Liver (tissue), 9 donors: ENCODE measurements around the gene ANKRD60. TPM values are rescaled to one million over a fixed set of nuclear protein-coding genes. Genes with fewer than 3 reads are reported as not detected.

ENCODE experiments used
- DNase-seq: peaks from one replicate; pipeline ENCODE4 v3.0.0-alpha.2; 2017; ENCODE audit warnings: low spot score
- H3K27ac ChIP-seq, 2 donors: one replicate each; pipeline ENCODE4 v1.7.0; 2013; ENCODE audit warnings: inconsistent platforms in 2 of 2, low read length in 2 of 2, control low read depth in 1 of 2, low read depth in 1 of 2, mild to moderate bottlenecking in 1 of 2
- H3K27me3 ChIP-seq, 4 donors: one replicate each; pipeline versions ENCODE4 v1.6.1 to v1.7.0; 2013; ENCODE audit warnings: low read length in 3 of 4, inconsistent platforms in 1 of 4, mild to moderate bottlenecking in 1 of 4, moderate library complexity in 1 of 4; ENCODE audit not compliant: control insufficient read depth in 4 of 4, insufficient read depth in 4 of 4
- H3K36me3 ChIP-seq, 4 donors: one replicate each; pipeline versions ENCODE4 v1.6.1 to v1.7.0; 2013; ENCODE audit warnings: low read length in 3 of 4, mild to moderate bottlenecking in 3 of 4, low read depth in 1 of 4, moderate library complexity in 1 of 4; ENCODE audit not compliant: control insufficient read depth in 4 of 4, insufficient read depth in 3 of 4
- H3K4me1 ChIP-seq, 4 donors: one replicate each; pipeline versions ENCODE4 v1.6.1 to v1.7.0; 2013; ENCODE audit warnings: low read length in 3 of 4, mild to moderate bottlenecking in 3 of 4, moderate library complexity in 1 of 4; ENCODE audit not compliant: control insufficient read depth in 4 of 4, insufficient read depth in 4 of 4
- H3K4me3 ChIP-seq, 3 donors: one replicate each; pipeline versions ENCODE4 v1.6.1 to v1.7.0; 2013; ENCODE audit warnings: low read length in 3 of 3, control low read depth in 1 of 3, low read depth in 1 of 3, mild to moderate bottlenecking in 1 of 3
- H3K9ac ChIP-seq, 2 donors: one replicate each; pipeline ENCODE4 v1.7.0; 2013; ENCODE audit warnings: low read length in 2 of 2, mild to moderate bottlenecking in 2 of 2, moderate library complexity in 2 of 2, control low read depth in 1 of 2, low read depth in 1 of 2
- H3K9me3 ChIP-seq, 4 donors: one replicate each; pipeline versions ENCODE4 v1.6.1 to v1.7.0; 2013; ENCODE audit warnings: low read length in 3 of 4; ENCODE audit not compliant: control insufficient read depth in 4 of 4
- ATF3 ChIP-seq: IDR thresholded peaks from 2 replicates; pipeline ENCODE4 v1.6.1; 2016; ENCODE audit warnings: antibody characterized with exemption
- FOXA2 ChIP-seq: IDR thresholded peaks from 2 replicates; pipeline ENCODE4 v1.6.1; 2016; ENCODE audit warnings: antibody characterized with exemption
- HNF4A ChIP-seq, 2 donors: conservative IDR thresholded peaks; 2 replicates each; pipeline ENCODE4 v1.6.1; 2016; ENCODE audit warnings: antibody characterized with exemption in 2 of 2, mild to moderate bottlenecking in 2 of 2
- JUND ChIP-seq, 2 donors: IDR thresholded peaks; 2 replicates each; pipeline ENCODE4 v1.6.1; 2016; ENCODE audit warnings: antibody characterized with exemption in 2 of 2
- NR2F2 ChIP-seq: IDR thresholded peaks from 2 replicates; pipeline ENCODE4 v1.6.1; 2016; ENCODE audit warnings: antibody characterized with exemption
- RAD21 ChIP-seq, 2 donors: IDR thresholded peaks; 2 replicates each; pipeline ENCODE4 v1.6.1; 2016; ENCODE audit warnings: antibody characterized with exemption in 2 of 2, mild to moderate bottlenecking in 2 of 2
- REST ChIP-seq: IDR thresholded peaks from 2 replicates; pipeline ENCODE4 v1.6.1; 2016; ENCODE audit warnings: antibody characterized with exemption, mild to moderate bottlenecking
- RXRA ChIP-seq, 2 donors: IDR thresholded peaks; 2 replicates each; pipeline ENCODE4 v1.6.1; 2017 to 2018; ENCODE audit warnings: antibody characterized with exemption in 2 of 2, mild to moderate bottlenecking in 1 of 2
- SP1 ChIP-seq: IDR thresholded peaks from 2 replicates; pipeline ENCODE4 v1.6.1; 2018; ENCODE audit warnings: antibody characterized with exemption, mild to moderate bottlenecking
- TAF1 ChIP-seq: conservative IDR thresholded peaks from 2 replicates; pipeline ENCODE4 v1.6.1; 2016; ENCODE audit warnings: antibody characterized with exemption, mild to moderate bottlenecking
- YY1 ChIP-seq: IDR thresholded peaks from 2 replicates; pipeline ENCODE4 v1.6.1; 2016; ENCODE audit warnings: antibody characterized with exemption, mild to moderate bottlenecking
- ZBTB33 ChIP-seq: IDR thresholded peaks from 2 replicates; pipeline ENCODE4 v1.6.1; 2016; ENCODE audit warnings: antibody characterized with exemption
- WGBS: extraction: QIAGEN DNeasy Blood & Tissue Kit; methylation state at CpG from one replicate; pipeline ENCODE4 v1.1.7; 2013; 5-methylcytosine and 5-hydroxymethylcytosine counted together
- polyA plus RNA-seq, 2 donors: library from polyadenylated mRNA; stranded (reverse) in 1 of 2; unstranded in 1 of 2; fragments of 200-250 nt in 1 of 2; fragments of >200 nt in 1 of 2; fragmentation: Nextera tagmentation in 1 of 2; extraction: Ambion mirVana in 1 of 2; gene quantifications; one replicate each; pipeline versions ENCODE4 v1.2.1 to v1.2.3, GENCODE V29; 2013 to 2015
- total RNA-seq, 2 donors: library from RNA; depleted of rRNA; stranded (reverse); fragments of >200 nt; gene quantifications; one replicate each; pipeline ENCODE4 v1.2.3, GENCODE V29; 2014
- TF ChIP-seq, protein P1 (sequence below): fragments of 150-350 bp; IDR thresholded peaks from 2 replicates; pipeline ENCODE4 v1.5.1; 2017; ENCODE audit warnings: improper control_type of control experiment, low read depth, low read length; ENCODE audit not compliant: missing input control
- TF ChIP-seq, protein P2 (sequence below): IDR thresholded peaks from 2 replicates; pipeline ENCODE4 v1.6.1; 2016; ENCODE audit warnings: antibody characterized with exemption
- donor health status: healthy.
- donor health status: healthy.
- donor health status: healthy.
- donor health status: healthy.
- donor health status: healthy.

Gene ANKRD60
- total and polyA plus RNA-seq, 4 donors, result not detected

DNA sequence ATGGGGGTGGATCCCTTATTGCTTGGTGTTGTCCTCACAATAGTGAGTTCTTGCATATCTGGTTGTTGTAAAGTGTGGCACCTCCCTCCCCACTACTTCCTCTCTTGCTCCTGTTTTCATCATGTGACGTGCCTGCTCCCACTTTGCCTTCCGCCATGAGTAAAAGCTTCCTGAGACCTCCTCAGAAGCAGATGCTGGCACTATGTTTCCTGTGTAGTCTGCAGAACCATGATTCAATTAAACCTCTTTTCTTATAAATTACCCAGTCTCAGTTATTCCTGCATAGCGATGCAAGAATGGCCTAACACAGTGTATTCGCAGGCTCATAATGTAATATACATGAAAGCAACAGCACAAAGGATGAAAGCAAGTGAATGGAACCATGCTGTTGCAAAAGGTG lies 28.4 kb upstream of the ANKRD60 start (continued):
- TF ChIP-seq ZBTB33 (no peak), RAD21 (IDR thresholded peaks at IDR 0.05) (no peak), SP1 (no peak), RXRA (IDR thresholded peaks at IDR 0.05) (no peak), FOXA2 (no peak), TAF1 (no peak), NR2F2 (no peak), JUND (IDR thresholded peaks at IDR 0.05) (no peak), HNF4A (conservative IDR thresholded peaks at IDR 0.05) (no peak)
- TF ChIP-seq, protein P1, sequence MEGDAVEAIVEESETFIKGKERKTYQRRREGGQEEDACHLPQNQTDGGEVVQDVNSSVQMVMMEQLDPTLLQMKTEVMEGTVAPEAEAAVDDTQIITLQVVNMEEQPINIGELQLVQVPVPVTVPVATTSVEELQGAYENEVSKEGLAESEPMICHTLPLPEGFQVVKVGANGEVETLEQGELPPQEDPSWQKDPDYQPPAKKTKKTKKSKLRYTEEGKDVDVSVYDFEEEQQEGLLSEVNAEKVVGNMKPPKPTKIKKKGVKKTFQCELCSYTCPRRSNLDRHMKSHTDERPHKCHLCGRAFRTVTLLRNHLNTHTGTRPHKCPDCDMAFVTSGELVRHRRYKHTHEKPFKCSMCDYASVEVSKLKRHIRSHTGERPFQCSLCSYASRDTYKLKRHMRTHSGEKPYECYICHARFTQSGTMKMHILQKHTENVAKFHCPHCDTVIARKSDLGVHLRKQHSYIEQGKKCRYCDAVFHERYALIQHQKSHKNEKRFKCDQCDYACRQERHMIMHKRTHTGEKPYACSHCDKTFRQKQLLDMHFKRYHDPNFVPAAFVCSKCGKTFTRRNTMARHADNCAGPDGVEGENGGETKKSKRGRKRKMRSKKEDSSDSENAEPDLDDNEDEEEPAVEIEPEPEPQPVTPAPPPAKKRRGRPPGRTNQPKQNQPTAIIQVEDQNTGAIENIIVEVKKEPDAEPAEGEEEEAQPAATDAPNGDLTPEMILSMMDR, result no peak

GRCh38 chr20:58256307-58256706 lies 27.9 kb upstream of the ANKRD60 start:
- no peak overlapping the region for H3K9ac ChIP-seq
- 93% methylated on average over 2 of the region's 2 CpGs for WGBS
- TF ChIP-seq ATF3, result no peak
- no peak for TF ChIP-seq YY1
- no peak for TF ChIP-seq TAF1
- TF ChIP-seq, protein P2, sequence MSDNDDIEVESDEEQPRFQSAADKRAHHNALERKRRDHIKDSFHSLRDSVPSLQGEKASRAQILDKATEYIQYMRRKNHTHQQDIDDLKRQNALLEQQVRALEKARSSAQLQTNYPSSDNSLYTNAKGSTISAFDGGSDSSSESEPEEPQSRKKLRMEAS, result no peak
- TF ChIP-seq RXRA (IDR thresholded peaks at IDR 0.05), result no peak
- no peak for TF ChIP-seq JUND (IDR thresholded peaks at IDR 0.05)
- TF ChIP-seq REST, result no peak
- no peak for TF ChIP-seq ZBTB33
- no peaks in the 10 kb centered on the region for H3K9me3 ChIP-seq
- H3K4me1 ChIP-seq, result no peaks in the 10 kb centered on the region
- H3K27ac ChIP-seq, result no peak overlapping the region
- no peaks in the 10 kb centered on the region for H3K27me3 ChIP-seq
- no peak overlapping the region for H3K4me3 ChIP-seq
- H3K36me3 ChIP-seq, result no peaks in the 10 kb centered on the region
- DNase-seq, result no peak
